WI38 (cell line): ENCODE measurements around the gene SAMD4B.

Source experiments
- H3K4me3 ChIP-seq: 2 replicates; pipeline ENCODE4 v1.5.1; 2011; ENCODE audit warnings: low read depth, mild to moderate bottlenecking, control low read depth, low read length
- TF ChIP-seq, protein P1 (sequence below): IDR thresholded peaks from 2 replicates; pipeline ENCODE4 v1.5.1; 2012; ENCODE audit warnings: low read depth, mild to moderate bottlenecking, control low read depth, low read length

SAMD4B gene

DNA sequence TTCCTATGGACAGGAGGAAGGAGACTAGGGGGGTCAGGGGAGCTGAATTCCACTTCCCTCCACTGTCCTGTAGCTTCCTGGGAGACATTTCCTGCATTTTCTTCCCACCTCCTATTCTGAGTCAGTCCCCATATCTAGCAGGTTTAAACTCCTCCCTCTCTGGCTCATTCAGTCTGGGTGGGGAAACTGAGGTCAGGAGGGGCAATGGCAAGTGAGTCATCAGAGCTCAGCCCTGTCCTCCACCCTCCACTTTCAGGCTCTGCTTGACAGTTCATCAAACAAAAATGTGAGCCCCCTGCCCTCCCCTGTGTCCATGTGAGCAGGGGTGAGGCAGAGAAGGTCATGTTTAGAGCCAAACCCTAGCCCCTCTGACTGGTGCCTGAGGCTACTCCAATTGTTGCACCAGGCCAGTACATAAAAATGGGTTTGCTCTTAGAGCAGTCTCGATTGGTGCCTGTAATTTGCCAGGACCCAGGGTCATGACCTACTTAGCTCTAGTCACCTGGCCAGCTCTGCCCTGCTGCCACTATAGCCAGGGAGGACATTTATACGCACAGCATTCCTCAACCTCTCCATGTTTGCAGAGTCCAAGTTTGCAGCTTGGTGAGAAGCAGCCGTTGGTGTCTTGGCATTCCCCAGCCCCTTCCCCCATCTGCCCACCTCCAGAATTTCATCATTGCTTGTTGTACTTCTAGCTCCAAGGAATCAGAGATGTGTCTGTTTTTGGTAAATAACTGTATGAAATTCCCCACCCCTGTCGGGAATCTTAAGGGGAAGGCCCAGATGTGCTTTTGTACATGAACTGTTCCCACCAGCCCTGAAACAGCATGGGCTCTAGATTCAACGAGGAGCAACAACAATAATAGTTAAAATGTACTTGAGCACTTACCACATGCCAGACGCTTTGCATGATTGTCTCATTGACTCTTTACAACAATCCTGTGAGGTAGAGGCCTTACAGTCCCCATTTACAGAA is 20.7 kb downstream of the SAMD4B start:
- H3K4me3 ChIP-seq, result no peak overlapping the region
- TF ChIP-seq, protein P1, sequence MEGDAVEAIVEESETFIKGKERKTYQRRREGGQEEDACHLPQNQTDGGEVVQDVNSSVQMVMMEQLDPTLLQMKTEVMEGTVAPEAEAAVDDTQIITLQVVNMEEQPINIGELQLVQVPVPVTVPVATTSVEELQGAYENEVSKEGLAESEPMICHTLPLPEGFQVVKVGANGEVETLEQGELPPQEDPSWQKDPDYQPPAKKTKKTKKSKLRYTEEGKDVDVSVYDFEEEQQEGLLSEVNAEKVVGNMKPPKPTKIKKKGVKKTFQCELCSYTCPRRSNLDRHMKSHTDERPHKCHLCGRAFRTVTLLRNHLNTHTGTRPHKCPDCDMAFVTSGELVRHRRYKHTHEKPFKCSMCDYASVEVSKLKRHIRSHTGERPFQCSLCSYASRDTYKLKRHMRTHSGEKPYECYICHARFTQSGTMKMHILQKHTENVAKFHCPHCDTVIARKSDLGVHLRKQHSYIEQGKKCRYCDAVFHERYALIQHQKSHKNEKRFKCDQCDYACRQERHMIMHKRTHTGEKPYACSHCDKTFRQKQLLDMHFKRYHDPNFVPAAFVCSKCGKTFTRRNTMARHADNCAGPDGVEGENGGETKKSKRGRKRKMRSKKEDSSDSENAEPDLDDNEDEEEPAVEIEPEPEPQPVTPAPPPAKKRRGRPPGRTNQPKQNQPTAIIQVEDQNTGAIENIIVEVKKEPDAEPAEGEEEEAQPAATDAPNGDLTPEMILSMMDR, result no peak

DNA sequence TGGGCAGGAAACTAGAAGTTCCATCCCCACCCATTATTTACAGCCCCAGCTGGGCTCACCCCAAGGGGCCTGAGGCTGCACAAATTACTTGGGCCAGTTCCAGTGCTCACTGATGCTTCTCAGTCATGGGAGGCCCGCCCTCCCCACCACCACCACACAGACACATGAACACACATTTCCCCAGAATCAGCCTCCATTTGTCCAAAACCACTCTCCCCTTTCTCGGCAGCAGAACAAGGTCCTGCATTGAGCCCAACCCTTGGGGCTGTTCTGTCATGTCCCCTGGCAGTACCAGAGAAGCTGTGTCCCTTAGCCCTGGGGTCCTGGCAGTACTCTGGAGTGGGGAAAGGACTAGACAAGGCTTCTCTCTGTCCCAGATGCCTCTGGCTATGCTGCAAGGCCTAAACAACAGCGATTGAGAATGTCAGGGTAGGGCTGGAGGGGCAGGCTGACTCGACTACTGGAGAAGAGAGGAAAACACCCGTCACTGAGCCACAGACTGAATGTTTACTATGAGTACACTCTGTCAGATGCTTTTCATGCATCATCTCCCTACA is 21.8 kb downstream of the SAMD4B start:
- TF ChIP-seq, protein P1, result no peak
- no peak overlapping the region for H3K4me3 ChIP-seq

DNA sequence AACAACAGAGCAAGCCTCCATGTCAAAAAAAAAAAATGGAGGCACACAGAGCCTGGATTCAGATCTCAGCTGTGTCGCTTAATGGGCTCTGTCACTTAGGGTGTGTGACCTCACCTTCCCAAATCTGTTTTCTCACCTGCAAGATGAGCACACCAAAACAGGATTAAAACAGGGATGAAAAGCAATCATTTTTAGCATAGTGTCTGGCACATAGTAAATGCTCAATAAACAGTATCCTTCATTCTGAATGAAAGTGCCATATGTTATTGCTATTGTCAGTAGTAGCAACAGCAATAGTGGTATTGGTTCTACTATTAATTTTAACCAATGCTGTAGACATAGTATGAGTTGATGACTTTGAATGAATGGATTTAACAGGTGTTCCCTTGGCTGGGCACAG is 23.3 kb downstream of the SAMD4B start:
- H3K4me3 ChIP-seq, result no peak overlapping the region
- TF ChIP-seq, protein P1, result no peak

DNA sequence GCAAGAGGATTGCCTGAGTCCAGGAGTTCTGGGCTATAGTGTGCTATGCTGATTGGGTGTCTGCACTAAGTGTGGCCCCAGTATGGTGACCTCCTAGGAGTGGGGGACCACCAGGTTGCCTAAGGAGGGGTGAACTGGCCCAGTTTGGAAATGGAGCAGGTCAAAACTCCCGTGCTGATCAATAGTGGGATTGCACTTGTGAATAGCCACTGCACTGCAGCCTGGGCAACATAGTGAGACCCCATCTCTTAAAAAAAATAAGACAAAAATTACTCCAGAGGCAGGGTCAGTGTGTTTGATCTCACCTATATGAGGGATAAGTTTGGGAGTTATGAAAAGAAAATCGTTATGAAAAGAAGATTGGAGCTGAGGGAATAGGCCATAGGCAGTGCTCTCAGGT is 27.0 kb downstream of the SAMD4B start:
- no peak overlapping the region for H3K4me3 ChIP-seq
- TF ChIP-seq, protein P1, result no peak

DNA sequence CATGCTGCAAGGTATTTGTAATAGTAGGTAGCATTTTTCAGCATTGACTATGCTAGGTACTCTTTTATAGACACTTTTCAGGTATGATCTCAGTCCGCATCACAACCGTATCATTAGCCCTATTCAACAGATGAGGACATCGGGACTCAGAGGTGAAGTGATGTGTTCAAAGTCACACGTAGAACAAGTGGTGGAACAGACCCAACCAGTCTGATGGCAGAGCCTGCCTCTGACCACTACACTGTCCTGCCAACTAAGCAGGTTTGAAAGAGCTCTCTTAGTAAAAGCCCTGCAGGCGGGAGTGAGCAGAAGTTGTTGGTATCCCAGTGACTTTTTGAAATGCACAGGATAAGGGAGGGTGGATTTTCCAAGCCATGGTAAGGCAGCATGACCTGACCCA is 28.5 kb downstream of the SAMD4B start:
- TF ChIP-seq, protein P1, result no peak
- no peak overlapping the region for H3K4me3 ChIP-seq

DNA sequence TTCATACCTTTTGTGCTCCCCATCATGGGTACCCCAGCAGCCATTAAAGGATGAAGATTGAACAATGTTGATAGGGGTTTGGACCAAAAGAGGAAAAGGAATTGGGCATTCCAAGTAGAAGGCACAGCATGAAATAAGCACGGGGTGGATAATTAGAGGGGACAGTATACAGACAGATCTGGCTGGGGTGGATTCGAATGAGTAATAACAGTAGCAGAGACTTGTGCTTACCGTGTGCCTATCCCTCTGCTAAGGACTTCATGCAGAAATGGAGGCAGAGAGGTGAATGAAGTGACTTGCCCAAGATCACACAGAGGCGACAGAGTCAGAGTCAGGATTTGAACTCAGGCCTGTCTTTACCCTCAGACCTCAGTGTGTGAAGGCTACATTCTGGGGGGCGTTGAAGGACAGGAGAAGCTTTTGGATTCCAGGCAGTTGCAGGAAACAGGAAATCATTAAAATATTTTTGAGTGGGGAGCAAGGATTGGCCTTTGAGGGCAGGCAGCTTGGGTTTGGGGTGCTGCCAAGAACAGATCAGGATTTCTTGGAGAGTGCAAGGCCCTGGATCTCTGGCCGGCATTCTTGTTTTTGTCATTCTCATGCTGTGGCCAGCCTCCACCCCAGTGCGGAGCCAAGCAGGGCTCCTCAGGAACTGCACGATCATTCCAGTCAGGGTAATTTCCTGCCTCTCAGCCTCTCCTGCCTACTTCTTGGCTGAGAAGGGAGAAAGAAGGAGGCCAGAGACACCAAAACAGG is 30.0 kb downstream of the SAMD4B start:
- no peak overlapping the region for H3K4me3 ChIP-seq
- TF ChIP-seq, protein P1, result no peak
